DOHH2 (cell line): ENCODE data around the gene KIF5C.

ENCODE experiments used
- H3F3A ChIP-seq: fragments of 200-600 bp; sonication (generic), shearing (Covaris generic); 2 replicates; pipeline ENCODE4 v1.6.0; 2016; ENCODE audit warnings: antibody characterized with exemption, mild to moderate bottlenecking; ENCODE audit not compliant: control insufficient read depth, insufficient read depth
- H3K27ac ChIP-seq: fragments of 200-600 bp; sonication (generic); 2 replicates; pipeline ENCODE4 v1.5.1; 2014; ENCODE audit warnings: low read depth, mild to moderate bottlenecking, low read length, moderate library complexity
- H3K27me3 ChIP-seq: fragments of 200-600 bp; sonication (generic); 2 replicates; pipeline ENCODE4 v1.6.1; 2014; ENCODE audit warnings: mild to moderate bottlenecking, low read length, mixed read lengths; ENCODE audit not compliant: control insufficient read depth
- H3K36me3 ChIP-seq: fragments of 200-600 bp; sonication (generic); 2 replicates; pipeline ENCODE4 v1.6.1; 2014; ENCODE audit warnings: mild to moderate bottlenecking, low read length, moderate library complexity, mixed read lengths; ENCODE audit not compliant: control insufficient read depth
- H3K4me1 ChIP-seq: fragments of 200-600 bp; sonication (generic); 2 replicates; pipeline ENCODE4 v1.6.1; 2014; ENCODE audit warnings: mild to moderate bottlenecking, low read length, mixed read lengths; ENCODE audit not compliant: control insufficient read depth
- H3K4me2 ChIP-seq: fragments of 200-600 bp; sonication (generic); 2 replicates; pipeline ENCODE4 v1.6.0; 2014; ENCODE audit warnings: mild to moderate bottlenecking, low read length, moderate library complexity
- H3K4me3 ChIP-seq: fragments of 200-600 bp; sonication (generic); 2 replicates; pipeline ENCODE4 v1.5.1; 2014; ENCODE audit warnings: mild to moderate bottlenecking, low read length, mixed read lengths
- H3K79me2 ChIP-seq: fragments of 200-600 bp; sonication (generic); 2 replicates; pipeline ENCODE4 v1.6.1; 2014; ENCODE audit warnings: mild to moderate bottlenecking, low read length, mixed read lengths; ENCODE audit not compliant: control insufficient read depth
- H3K9me2 ChIP-seq: fragments of 200-600 bp; sonication (generic); replicated peaks from 2 replicates; pipeline ENCODE4 v1.6.1; 2014; ENCODE audit warnings: mild to moderate bottlenecking, low read length, mixed read lengths; ENCODE audit not compliant: control insufficient read depth
- H3K9me3 ChIP-seq: fragments of 200-600 bp; sonication (generic); 2 replicates; pipeline ENCODE4 v1.6.1; 2014; ENCODE audit warnings: antibody characterized with exemption, low read length, mixed read lengths; ENCODE audit not compliant: control insufficient read depth, insufficient read depth
- H4K20me1 ChIP-seq: fragments of 200-600 bp; sonication (generic); 2 replicates; pipeline ENCODE4 v1.6.0; 2014; ENCODE audit warnings: low read depth, mild to moderate bottlenecking, antibody characterized with exemption, low read length, moderate library complexity; ENCODE audit not compliant: control insufficient read depth, insufficient read depth
- EZH2phosphoT487 ChIP-seq: fragments of 200-600 bp; sonication (generic); IDR thresholded peaks from 2 replicates; pipeline ENCODE4 v1.6.1; 2017; ENCODE audit warnings: borderline replicate concordance, mild to moderate bottlenecking, antibody characterized with exemption, low read length, moderate library complexity, mixed read lengths
- TF ChIP-seq, protein P1 (sequence below): fragments of 200-600 bp; sonication (generic); IDR thresholded peaks from one replicate; pipeline ENCODE4 v1.5.1; 2014; ENCODE audit warnings: antibody characterized with exemption, mild to moderate bottlenecking, low read depth, low read length; ENCODE audit not compliant: poor library complexity, severe bottlenecking

KIF5C gene

DNA sequence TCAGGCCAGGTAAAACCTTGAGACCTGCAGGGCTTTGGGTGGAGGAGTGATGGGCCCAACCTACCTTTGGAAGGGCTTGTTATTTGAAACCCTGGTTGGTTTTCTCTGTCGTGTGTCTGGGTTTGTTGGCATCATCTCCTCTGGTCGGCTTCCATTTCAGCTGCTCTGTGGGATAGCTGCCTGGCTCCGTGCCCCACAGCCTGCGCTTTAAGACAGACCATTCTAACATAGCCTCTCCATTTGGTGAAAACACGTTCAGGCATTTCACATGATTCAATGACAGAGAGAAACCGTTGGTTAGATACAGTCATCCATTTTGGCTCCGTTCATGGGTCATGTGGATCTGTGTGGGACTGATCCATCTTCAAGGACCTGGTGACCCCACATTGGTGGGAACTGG lies 126.5 kb downstream of the KIF5C start:
- no peak for TF ChIP-seq EZH2phosphoT487
- TF ChIP-seq, protein P1, sequence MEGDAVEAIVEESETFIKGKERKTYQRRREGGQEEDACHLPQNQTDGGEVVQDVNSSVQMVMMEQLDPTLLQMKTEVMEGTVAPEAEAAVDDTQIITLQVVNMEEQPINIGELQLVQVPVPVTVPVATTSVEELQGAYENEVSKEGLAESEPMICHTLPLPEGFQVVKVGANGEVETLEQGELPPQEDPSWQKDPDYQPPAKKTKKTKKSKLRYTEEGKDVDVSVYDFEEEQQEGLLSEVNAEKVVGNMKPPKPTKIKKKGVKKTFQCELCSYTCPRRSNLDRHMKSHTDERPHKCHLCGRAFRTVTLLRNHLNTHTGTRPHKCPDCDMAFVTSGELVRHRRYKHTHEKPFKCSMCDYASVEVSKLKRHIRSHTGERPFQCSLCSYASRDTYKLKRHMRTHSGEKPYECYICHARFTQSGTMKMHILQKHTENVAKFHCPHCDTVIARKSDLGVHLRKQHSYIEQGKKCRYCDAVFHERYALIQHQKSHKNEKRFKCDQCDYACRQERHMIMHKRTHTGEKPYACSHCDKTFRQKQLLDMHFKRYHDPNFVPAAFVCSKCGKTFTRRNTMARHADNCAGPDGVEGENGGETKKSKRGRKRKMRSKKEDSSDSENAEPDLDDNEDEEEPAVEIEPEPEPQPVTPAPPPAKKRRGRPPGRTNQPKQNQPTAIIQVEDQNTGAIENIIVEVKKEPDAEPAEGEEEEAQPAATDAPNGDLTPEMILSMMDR = no peak
- Histone ChIP-seq H3F3A (no peaks in the 10 kb centered on the region), H3K4me1 (no peaks in the 10 kb centered on the region)

DNA sequence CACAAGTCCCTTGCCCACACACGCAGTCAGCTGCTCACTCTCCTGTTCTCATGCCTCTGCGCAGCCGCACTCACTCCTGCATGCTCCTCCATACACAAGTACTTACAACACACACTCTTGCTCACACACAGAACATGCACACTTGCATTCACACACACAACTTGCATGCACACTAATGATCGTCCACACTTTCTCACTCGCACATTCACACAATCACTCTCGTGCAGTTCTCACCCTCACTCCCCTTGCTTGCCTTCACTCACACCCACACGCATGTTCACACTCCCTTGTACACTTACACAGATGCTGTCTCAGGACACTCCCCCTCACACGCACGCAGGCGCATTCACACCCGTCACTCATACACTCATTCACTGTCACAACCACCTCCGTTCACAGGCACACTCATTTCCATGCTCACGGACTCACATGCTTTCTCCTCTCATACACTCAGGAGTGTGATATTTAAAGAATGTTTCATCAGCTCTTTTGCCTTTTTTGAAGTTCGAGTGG lies 127.4 kb downstream of the KIF5C start:
- H4K20me1 ChIP-seq = no peaks in the 10 kb centered on the region
- H3F3A ChIP-seq = no peaks in the 10 kb centered on the region
- H3K9me2 ChIP-seq = no peaks in the 10 kb centered on the region
- TF ChIP-seq, protein P1 = no peak
- no peak for TF ChIP-seq EZH2phosphoT487
- no peaks in the 10 kb centered on the region for H3K4me1 ChIP-seq
- no peaks in the 10 kb centered on the region for H3K36me3 ChIP-seq
- no peaks in the 10 kb centered on the region for H3K27me3 ChIP-seq
- H3K4me2 ChIP-seq = no peak overlapping the region
- H3K9me3 ChIP-seq = no peaks in the 10 kb centered on the region
- no peaks in the 10 kb centered on the region for H3K79me2 ChIP-seq
- H3K27ac ChIP-seq = no peak overlapping the region
- H3K4me3 ChIP-seq = no peak overlapping the region

More for the DNA sequence above, 126.5 kb downstream of the KIF5C start:
- Histone ChIP-seq H3K27ac (no peak overlapping the region), H3K9me2 (no peaks in the 10 kb centered on the region), H3K9me3 (no peaks in the 10 kb centered on the region), H3K4me2 (no peak overlapping the region), H3K27me3 (no peaks in the 10 kb centered on the region), H4K20me1 (no peaks in the 10 kb centered on the region), H3K4me3 (no peak overlapping the region), H3K79me2 (no peaks in the 10 kb centered on the region), H3K36me3 (no peaks in the 10 kb centered on the region)

DNA sequence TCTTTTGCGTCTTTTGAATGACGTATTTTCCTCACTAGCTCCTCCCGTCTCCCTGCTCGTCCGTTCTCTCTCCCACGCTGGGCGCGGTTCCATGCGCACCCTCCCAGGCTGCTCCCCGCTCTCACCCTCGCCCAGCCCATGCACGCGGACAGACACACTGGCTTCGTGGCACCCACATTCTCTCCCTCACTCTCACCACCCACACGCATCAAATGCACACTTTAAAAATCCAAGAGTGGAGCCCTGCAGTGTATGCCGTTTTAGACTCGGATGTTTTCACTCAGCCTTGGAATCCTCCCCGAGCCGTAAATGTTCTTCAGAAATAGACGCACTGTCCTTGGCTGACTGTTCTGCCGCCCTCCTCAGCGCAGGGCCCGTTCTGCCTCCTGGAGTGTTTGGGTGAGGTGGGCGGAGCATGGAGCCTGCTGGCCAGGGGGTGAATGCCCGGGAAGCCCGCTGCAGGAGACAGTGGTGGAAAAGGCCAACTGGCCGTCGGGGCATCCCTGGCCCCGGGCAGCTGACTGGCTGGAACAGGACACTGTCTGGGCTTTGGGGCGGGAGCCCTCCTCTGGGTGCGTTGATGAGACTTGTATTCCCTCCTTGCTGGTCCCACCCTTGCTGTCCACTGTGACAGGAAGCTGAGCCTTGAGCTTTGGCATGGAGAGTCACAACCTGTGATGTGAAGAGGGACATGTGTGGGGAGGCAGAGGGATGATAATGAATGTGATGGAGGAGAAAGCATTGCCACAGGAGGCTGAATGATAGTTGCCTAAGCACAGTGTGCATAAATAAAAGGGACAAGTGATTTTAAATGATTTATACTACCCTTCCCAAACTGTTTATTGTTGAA lies 128.1 kb downstream of the KIF5C start:
- H3K27ac ChIP-seq = no peak overlapping the region
- no peaks in the 10 kb centered on the region for H3K9me3 ChIP-seq
- no peak for TF ChIP-seq EZH2phosphoT487
- TF ChIP-seq, protein P1 = no peak
- H3K4me3 ChIP-seq = no peak overlapping the region
- no peaks in the 10 kb centered on the region for H3K4me1 ChIP-seq
- H4K20me1 ChIP-seq = no peaks in the 10 kb centered on the region
- no peaks in the 10 kb centered on the region for H3K79me2 ChIP-seq
- no peaks in the 10 kb centered on the region for H3K9me2 ChIP-seq
- H3K4me2 ChIP-seq = no peak overlapping the region
- H3K36me3 ChIP-seq = no peaks in the 10 kb centered on the region
- H3K27me3 ChIP-seq = no peaks in the 10 kb centered on the region
- H3F3A ChIP-seq = no peaks in the 10 kb centered on the region
